HG03060 (cell line): ENCODE results near the gene METRN.
A peak's percentile ranks its signal among the peaks of the same experiment; 100 is the strongest.

ENCODE experiments used
- ATAC-seq: cut with Tn5 transposase; IDR thresholded peaks from one replicate; pipeline ENCODE4 v1.9.1; 2021; ENCODE audit warnings: low read depth, moderate number of reproducible peaks; ENCODE audit not compliant: unreplicated experiment

METRN gene

DNA sequence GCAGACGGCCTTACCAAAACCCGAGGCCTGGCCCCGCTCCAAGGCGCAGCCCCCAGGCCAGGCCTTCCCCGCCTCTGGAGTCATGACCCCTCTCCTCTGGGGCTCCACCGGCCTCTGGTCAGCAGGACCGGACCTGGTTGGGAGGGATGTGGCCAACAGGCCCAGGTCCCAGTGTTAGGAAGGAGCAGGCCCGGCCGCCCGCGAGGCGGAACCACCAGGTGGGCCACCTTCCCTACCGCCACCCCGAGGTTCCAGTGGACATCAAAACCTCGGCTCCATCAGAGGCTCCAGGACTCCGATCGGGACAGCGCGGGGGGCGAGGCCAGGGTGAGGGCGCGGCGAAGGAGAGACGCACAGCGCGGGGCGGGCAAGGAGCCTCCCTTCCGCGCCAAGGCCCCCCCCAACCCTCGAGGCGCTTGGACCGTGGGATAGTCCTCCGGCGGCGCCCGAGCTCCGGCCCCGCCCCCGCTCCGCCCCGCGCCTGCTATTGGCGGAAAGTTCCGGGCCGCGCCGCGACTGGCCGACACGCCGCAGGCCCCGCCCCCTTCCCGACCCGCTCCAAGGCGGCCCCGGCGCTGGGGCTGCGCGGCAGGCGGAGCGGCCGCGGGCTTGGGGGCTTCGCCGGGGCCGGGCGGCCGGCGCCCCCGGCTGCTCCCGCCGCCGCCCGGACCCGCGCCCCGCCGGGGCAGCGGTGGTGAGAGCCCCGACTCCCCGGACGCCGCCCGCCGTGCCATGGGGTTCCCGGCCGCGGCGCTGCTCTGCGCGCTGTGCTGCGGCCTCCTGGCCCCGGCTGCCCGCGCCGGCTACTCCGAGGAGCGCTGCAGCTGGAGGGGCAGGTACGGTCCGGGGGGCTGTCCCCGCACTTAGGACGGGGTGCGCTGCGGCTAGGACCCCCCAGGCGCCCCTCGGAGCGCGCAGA is at the start of gene METRN:
Gene METRN, plus strand, starts transcription at position 561 of the 919 bp plus-strand sequence. Its CDS starts 172 bp downstream, at position 733.
- ATAC-seq = no peak

- ATAC-seq = no peak
Measured at GRCh38 chr16:666572-666971, 48.3 kb upstream of the METRN start.

GRCh38 chr16:667113-667779 is 47.7 kb upstream of the METRN start:
- no peak for ATAC-seq

DNA sequence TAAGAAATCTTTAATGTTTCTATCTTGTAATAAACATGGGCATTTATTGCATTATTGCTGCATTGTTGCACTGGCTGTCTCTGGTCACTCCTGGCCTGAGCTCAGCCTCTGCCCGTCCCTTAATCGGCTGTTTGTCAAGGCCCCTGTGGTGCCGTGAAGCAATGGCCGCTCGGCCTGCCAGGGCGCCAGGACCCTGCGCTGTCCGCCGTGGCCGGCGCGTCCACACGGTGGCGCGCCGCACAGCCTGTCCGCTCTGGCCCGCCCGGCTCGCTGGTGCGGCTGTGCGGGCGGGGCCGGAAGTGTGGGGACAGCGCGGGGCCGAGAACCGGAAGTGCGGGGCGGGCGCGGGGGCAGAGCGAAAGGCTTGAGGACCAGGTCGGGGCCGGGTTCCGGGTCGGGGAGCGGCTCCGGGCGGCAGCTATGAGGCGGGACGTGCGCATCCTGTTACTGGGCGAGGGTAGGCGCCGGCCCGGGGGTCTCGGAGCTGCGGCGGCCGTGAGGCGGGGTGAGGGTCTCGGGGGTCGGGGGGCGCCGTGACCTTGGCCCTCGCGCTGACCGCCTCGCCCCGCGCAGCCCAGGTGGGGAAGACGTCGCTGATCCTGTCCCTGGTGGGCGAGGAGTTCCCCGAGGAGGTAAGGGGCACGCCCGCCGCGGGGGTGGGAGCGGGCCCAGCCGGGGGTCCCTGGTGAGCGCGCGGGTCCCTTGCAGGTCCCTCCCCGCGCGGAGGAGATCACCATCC is 47.0 kb upstream of the METRN start, which contains the start of gene RHOT2:
Gene RHOT2, plus strand, starts transcription at position 353 of the 739 bp plus-strand sequence. Its CDS starts 68 bp downstream, at position 421.
- ATAC-seq = peak; percentile 42

DNA sequence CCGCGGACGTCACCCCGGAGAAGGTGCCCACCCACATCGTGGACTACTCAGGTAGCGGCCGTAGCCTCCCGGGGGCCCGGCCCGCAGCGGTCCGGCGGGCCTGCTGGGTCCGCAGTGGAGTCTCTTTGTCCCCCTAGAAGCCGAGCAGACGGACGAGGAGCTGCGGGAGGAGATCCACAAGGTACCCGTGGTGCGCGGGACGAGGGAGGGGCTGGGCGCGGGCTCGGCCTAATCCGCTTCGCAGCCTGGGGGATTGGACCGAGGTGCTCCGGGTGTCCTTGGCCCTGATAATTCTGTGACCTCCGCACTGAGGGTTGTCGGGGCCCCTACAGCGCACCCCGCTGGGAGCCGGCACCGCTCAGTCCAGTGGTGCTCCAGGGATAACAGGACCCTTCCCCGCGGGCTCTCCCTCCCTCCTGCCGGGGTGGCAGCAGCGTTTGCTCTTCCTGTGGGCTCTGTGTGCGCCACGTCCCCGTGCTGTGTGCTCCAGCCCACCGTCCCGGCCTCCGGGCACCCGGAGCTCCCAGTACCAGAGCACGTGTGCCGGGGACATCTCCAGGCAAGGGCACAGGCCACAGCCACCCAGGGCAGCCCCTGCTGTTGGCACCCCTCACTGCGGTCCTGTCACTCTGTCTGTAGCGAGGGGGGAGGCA is 46.3 kb upstream of the METRN start:
- no peak for ATAC-seq

DNA sequence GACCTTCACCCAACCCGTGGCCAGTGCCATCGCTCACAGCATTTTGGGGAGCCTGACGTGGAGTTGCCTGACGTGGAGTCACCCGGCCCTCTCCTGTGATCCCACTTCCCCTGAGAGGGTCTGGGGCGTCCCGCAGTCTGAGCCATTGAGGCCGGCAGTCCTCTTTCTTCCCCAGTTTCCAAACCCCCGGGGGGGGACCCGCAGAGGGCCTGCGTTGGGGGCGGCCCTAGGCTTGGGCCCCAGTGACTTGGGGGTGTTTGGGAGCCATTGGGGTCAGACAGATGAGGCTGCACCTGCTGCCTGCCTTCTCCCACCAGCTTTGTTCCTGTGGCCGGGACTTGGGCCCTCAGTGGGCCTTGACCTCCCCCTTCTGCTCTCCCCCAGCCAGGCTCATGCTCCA is 45.3 kb upstream of the METRN start:
- no peak for ATAC-seq

- ATAC-seq = no peak
Measured at GRCh38 chr16:670485-671352, 44.2 kb upstream of the METRN start.

DNA sequence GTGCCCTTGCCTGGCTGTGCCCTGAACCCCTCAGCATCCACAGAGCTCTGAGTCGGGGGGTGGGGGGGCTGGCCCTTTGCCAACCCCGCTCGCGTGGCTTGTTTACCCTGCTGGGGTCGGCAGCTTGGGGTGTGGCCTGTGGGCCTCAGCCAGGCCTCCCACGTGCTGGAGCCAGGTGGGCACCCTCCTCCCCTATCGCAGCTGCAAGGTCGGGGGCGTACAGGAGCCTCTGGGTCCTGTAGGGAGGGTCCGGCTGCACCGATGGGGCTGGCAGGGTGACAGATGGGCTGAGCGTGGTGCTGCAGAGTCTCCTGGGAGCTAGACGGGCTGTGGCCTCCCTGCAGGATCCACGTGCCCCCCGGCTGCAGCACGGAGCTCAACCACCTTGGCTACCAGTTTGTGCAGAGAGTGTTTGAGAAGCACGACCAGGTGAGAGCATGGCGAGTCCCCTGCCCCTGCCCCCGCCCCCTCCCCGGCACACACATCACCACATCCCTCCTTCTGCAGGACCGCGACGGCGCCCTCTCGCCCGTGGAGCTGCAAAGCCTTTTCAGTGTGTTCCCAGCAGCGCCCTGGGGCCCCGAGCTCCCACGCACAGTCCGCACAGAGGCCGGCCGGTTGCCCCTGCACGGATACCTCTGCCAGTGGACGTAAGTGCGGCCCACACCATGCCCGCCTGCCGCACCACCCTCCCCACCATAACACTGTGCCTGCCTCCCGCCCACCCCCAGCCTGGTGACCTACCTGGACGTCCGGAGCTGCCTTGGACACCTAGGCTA is 43.4 kb upstream of the METRN start:
- ATAC-seq = no peak

DNA sequence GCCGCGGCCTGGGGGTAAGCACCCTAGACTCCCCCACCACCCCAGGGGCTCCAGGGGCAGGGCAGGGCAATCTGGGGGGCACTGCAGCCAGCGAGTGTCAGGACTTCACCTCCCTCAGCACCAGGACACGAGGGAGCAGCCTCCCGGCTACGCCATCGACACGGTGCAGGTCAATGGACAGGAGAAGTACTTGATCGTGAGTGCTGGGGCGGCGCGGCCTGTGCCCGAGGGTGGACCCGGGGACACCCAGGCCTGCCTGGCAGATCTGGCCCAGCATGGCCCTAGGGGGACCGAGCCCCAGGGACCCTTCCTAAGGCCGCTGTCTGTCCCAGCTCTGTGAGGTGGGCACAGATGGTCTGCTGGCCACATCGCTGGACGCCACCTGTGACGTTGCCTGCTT is 42.5 kb upstream of the METRN start:
- no peak for ATAC-seq

DNA sequence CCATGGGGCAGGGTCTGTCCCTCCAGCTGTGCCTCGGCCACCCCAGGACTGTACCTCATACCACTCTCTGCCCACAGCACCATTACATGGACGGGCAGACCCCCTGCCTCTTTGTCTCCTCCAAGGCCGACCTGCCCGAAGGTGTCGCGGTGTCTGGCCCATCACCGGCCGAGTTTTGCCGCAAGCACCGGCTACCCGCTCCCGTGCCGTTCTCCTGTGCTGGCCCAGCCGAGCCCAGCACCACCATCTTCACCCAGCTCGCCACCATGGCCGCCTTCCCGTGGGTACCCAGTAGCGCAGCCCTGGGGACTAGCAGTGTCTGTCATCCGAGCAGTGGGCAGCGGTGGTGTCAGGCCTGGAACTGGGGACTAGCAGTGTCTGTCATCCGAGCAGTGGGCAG is 42.1 kb upstream of the METRN start:
- ATAC-seq = no peak

- ATAC-seq = no peak
Measured at GRCh38 chr16:673399-673991, 41.4 kb upstream of the METRN start.

DNA sequence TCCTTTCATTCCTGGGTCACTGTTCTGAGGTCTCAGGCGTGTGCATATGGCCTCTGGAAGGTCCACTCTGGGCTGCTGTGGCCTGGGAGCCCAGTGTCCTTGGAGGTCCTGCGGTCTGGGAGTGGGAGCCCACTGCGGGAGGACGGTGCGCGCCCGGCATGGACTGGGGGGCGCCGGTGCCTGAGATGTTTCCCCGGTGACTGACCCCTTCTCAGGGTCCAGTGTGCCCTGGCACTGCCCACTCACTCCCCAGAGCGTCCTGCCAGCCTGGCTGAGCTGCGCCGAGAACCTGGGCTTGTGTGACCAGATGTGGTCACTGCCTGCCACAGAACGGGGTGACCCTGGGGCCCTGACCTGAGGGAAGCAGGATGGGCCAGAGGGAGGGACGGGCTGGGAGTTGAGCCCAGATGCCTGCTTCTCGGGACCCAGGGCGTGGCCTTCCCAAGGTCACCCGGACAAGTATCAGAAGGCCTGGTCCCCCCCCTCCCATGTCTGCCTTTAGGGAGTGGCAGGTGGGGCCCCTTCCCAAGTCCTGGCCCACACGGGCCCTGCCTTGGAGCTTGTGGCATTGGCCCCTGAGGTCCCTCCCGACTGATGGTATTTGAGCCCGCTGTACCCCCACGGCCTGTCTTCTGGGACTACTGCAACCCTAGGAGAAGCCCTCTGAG is 40.6 kb upstream of the METRN start:
- no peak for ATAC-seq

- no peak for ATAC-seq
Measured at GRCh38 chr16:674968-675883, 39.7 kb upstream of the METRN start, which contains the start of gene RHBDL1. Gene RHBDL1 (plus strand): TSS chr16:675671. CDS start chr16:675791, 120 bp downstream.

DNA sequence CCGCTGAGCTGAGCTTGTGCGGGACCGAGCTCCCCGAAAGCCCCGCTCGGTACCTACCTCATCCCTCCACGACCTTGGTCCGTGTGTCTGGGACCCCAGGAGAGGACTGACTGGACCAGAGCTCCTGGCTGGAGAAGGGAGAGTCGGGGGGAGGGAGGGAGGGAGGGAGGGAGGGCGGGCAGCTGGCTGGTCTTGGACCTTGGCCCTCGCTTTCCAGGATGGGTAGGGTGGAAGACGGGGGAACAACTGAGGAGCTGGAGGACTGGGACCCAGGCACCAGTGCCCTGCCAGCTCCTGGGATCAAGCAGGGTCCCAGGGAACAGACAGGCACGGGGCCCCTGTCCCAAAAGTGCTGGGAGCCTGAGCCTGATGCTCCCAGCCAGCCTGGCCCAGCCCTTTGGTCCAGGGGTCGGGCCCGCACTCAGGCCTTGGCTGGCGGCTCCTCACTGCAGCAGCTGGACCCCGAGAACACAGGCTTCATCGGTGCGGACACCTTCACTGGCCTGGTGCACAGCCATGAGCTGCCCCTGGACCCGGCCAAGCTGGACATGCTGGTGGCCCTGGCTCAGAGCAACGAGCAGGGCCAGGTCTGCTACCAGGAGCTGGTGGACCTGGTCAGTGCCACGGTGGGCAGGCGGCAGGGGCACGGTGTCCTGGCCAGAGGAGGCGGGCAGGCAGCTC is 38.9 kb upstream of the METRN start:
- ATAC-seq = no peak

DNA sequence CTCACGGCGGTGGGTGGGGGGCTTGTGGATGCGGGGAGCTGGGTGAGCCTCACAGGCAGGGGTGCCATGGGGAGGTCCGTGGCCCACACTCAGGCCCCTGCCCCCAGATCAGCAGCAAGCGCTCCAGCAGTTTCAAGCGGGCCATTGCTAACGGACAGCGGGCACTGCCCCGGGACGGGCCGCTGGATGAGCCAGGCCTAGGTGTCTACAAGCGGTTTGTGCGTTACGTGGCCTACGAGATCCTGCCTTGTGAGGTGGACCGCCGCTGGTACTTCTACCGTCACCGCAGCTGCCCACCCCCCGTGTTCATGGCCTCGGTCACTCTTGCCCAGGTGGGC is 38.4 kb upstream of the METRN start:
- no peak for ATAC-seq

DNA sequence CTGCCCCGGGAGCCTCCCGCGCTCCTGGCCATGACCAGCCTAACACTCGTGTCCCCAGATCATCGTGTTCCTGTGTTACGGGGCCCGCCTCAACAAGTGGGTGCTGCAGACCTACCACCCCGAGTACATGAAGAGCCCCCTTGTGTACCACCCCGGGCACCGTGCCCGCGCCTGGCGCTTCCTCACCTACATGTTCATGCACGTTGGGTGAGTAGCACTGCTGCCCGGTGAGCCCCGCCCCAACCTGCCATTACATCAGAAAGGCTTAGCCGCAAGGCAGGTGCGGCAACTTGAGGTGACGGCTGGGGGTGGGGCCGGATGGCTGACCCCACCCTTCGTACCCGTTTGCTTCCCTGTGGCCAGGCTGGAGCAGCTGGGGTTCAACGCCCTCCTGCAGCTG is 38.0 kb upstream of the METRN start:
- ATAC-seq = no peak
